ENCODE results near the gene KCNMA1.

The KCNMA1 gene

DNA sequence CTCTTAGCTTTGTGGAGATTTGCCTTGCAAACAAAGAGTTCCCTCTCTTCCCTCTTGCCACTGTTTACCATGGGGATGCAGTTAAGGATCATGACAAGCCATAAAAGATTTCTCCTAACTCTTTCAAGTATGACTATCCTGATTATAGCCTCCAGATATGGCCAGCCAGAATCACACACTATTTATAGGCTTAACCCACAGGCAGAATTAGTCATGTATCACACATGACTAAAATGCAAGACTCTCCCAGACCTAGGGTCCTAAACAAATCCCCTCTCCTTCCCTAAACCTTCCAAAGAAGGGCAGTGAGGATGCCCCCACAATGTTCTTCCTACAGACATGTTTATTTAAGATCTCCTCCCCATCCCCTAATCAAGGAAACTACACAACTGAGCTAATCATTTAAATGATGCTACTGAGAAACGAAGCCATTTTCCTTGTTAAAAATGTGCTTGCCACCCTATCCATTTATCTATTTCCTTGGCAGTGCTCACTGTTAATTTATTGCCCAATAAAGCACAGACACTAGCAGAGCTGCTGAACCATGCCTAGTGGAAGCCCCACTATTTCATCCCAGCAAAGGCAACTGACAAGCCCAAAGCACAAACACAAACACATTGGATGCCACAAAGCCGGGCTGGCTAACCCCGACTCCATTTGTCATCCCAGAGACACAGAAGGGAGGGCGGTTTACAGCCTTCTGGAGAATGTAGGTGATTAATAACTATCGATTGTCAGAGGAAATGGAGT, 363.4 kb downstream of the KCNMA1 start:
- no peak for DNase-seq (ENCODE audit: low read depth, low spot score)

DNA sequence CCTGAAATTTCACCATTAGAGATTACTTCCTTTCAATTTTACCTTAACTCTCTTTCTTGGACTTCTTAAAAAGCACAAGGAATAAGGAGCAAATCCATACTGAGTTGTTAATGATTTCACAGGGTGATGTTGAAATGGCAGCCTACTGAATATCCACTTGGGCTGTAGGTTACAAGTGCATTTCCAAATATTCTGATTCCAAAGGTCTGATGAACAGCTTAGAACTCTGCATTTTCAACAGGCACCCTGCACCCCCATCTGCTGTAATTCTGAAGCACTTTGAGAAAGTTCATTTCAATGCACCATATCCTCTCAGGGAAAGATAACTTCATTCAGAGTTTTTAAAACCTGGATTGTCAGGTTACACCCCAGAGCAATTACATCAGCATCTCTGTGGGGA, 368.4 kb downstream of the KCNMA1 start:
- DNase-seq (ENCODE audit: low read depth, low spot score), result no peak

DNA sequence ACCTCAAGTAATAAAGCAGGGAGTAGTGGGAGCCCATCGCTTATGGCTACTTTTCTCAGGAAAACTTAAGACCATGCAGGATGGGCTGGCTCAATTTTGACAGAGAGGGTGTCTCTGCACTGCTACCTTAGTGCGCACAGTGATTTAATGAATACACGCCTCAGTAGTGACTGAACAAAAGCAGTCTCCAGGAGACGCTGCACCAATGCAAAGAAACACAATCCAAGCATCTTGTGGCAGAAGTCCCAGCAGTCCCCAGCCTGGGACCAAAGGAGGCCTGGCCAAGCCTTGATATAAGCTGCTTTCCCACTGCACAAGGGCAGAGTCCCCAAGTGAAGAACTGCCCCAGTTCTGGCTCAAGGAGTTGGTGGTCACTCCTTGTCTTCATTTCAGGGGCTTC, 368.9 kb downstream of the KCNMA1 start:
- no peak for DNase-seq (ENCODE audit: low read depth, low spot score)

GRCh38 chr10:77267703-77268675, 369.6 kb downstream of the KCNMA1 start:
- DNase-seq (ENCODE audit: low read depth, low spot score), result no peak

- no peak for DNase-seq (ENCODE audit: low read depth, low spot score)
These were observed 371.4 kb downstream of the KCNMA1 start for GRCh38 chr10:77266242-77266641.

- no peak for DNase-seq (ENCODE audit: low read depth, low spot score)
These were observed 373.1 kb downstream of the KCNMA1 start for GRCh38 chr10:77264527-77264926.

GRCh38 chr10:77264107-77264506, 373.5 kb downstream of the KCNMA1 start:
- DNase-seq (ENCODE audit: low read depth, low spot score), result no peak

DNA sequence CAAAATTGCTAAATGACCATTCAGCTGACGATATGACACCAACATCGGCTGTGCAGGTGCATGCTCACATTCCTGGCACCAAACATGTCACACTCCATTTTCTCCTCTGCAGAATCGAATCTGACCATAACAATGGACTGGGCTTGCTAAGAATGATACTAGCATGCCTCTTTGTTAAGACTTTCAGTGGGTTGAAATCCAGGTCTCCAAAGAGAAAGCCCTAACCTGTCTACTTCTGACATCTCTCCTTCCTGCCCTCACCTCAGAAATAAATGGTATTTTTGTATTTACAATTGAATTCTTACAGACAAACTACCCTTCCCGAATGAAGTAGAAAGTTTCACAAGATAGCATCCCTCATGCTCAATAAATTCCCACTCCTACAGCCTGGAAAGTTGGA, 373.9 kb downstream of the KCNMA1 start:
- no peak for DNase-seq (ENCODE audit: low read depth, low spot score)

GRCh38 chr10:77261146-77261545, 376.5 kb downstream of the KCNMA1 start:
- DNase-seq (ENCODE audit: low read depth, low spot score), result no peak

DNA sequence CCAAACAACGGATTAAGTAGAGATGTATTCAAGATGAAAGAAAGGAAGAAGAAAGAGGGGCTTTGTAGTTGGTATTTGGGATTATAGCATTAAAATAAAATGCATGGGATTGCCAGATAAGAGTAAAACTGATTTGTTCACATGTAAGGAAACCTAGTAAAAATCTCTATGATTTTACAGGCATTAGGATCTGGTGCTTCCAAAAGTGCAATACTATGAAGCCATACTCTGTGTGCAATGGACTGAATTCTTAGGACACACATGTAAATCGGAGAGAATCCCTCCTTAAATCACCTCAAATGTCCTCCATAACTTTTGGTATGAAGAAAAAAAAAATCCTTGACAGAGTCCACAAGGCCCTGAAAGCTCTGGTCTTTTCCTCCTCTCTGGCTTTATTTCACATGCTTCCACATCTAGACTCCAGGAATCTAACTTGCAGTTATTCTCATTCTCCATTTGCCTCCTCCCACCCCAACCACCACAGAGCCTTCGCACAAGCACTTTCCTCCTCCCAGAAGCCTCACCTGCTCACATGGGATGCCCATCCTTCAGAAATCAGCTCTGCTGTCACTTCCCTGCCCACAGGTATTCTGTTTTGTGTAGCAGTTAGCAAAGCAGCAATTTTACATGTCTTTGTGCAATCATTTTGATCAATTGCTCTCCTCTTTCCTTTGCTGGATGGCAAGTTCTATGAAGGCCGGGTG, 378.3 kb downstream of the KCNMA1 start:
- no peak for DNase-seq (ENCODE audit: low read depth, low spot score)

DNA sequence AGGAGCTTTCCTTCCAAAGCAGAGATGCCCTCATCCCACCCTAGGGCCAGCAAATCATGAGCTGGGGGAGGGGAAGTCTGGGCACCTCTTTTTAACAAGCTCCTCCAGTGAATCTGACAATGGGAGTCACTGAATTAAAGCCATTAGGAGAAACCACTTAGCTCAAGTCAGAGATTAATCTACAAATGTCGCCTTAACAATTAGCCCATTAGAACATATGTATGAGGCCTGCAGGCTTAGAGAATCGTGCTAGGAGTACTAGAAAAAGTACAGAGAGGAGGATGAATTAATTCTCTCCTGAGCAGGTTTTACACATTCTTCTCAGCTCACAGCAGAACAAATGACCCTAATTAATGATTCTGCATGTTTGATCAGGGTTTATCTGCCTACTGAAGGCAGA, 381.3 kb downstream of the KCNMA1 start:
- DNase-seq (ENCODE audit: low read depth, low spot score), result no peak

- DNase-seq (ENCODE audit: low read depth, low spot score), result no peak
These were observed 384.0 kb downstream of the KCNMA1 start for GRCh38 chr10:77253556-77254064.

GRCh38 chr10:77253147-77253545, 384.5 kb downstream of the KCNMA1 start:
- DNase-seq (ENCODE audit: low read depth, low spot score), result no peak

DNA sequence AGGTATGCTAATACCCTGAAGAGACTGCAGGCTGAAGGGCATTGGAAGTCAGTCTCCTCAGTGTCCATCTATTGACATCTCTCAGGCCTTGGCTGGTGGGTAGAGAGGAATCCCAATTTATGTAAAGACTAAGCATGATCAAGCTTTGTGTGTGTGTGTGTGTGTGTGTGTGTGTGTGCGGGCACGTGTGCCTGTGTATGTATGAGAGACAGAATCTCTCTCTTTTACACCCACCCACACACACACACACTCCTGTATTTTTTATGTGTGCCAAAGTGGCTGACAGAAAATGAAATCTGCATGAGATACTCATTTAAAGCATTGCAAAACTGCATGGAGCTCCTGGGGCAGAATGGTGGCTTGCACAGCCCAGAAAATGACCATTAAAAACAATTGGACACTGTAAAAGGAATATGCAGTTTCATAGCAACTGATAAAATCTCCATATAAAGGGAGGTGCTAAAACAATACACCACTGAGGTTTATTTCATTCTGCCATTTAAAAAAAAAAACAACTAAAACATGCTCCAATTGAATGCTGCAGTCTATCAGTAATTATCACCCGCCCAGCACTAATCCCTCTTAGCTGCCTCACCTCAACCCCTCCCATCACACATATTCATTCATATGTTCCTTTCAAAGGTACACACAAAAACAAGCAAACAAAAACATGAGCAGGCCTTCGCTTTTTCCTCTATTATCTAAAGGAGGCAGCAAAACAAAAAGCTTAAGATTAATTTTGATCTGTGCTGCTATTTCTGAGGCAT, 385.0 kb downstream of the KCNMA1 start:
- no peak for DNase-seq (ENCODE audit: low read depth, low spot score)

- no peak for DNase-seq (ENCODE audit: low read depth, low spot score)
These were observed 386.2 kb downstream of the KCNMA1 start for GRCh38 chr10:77251297-77252013.

GRCh38 chr10:77249901-77250459, 387.6 kb downstream of the KCNMA1 start:
- no peak for DNase-seq (ENCODE audit: low read depth, low spot score)

- no peak for DNase-seq (ENCODE audit: low read depth, low spot score)
These were observed 389.4 kb downstream of the KCNMA1 start for GRCh38 chr10:77248104-77248790.

- no peak for DNase-seq (ENCODE audit: low read depth, low spot score)
These were observed 390.3 kb downstream of the KCNMA1 start for GRCh38 chr10:77247031-77247990.
